ENCODE data around the gene FAM50B. TPM values are rescaled to one million over a fixed set of nuclear protein-coding genes. Genes with fewer than 3 reads are reported as not detected.

Gene FAM50B
- total and polyA plus RNA-seq, 10 of the 15 experiments (the other 5 are each of a cell fraction or from before 2014, with no cell fraction given) = 0.58 to 10.2 (median 5.9) TPM

DNA sequence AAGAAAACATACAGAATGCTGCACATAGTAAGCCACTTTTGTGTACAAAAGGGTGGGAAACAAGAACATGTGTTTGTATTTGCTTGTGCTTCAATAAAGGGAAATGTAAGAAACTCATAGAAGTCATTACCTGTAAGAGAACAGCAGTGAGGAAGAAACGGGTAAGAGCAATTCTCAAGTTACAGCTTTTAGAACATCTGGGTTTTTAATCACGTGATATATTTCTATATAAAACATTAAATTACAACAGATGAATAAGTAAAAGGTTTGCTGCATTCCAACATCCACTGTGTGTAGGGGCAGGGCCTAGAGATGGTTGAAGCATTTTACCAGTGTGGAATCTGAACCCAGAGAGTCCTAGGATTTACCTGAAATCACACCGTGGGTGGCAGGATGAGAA is 36.6 kb upstream of the FAM50B start:
- Histone ChIP-seq H3K9ac (ENCODE audit: control insufficient read depth, insufficient read depth, low read length) (no peak overlapping the region), H3K27ac (ENCODE audit: control insufficient read depth, insufficient read depth) (no peak overlapping the region), H3K27me3 (replicated peaks in 1 of 2; ENCODE audit: control insufficient read depth in 2 of 2, insufficient read depth in 2 of 2, low read length in 1 of 2) (no peaks in the 10 kb centered on the region), H3K9me3 (replicated peaks; ENCODE audit: control insufficient read depth, insufficient read depth, low read length) (no peaks in the 10 kb centered on the region), H3K36me3 (ENCODE audit: control insufficient read depth in 2 of 2, insufficient read depth in 2 of 2, low read length in 1 of 2) (no peaks in the 10 kb centered on the region), H3K79me2 (ENCODE audit: control insufficient read depth, insufficient read depth, low read length) (no peaks in the 10 kb centered on the region), H3K4me3 (no peak overlapping the region), H3K4me1 (ENCODE audit: control insufficient read depth, insufficient read depth, low read length) (peaks cover 8% of the 10 kb centered on the region), H3K4me2 (ENCODE audit: control insufficient read depth, insufficient read depth) (peak overlapping the region; percentile 15; the same call in 1 of the 2 replicates), H4K20me1 (ENCODE audit: control insufficient read depth, insufficient read depth) (no peaks in the 10 kb centered on the region), H2AFZ (ENCODE audit: control insufficient read depth, low read depth, low read length) (no peak overlapping the region)
- RAD21 ChIA-PET (ENCODE audit: unreplicated experiment) = interaction anchor here (1.0 kb wide), 1 partner anchor 67 kb away, joined by 4 read pairs; no protein-coding TSS in a partner anchor
- ATAC-seq (no peak), FAIRE-seq (no peak), DNase-seq (ENCODE audit: low read depth, low spot score) (no peak)
- WGBS (ENCODE audit: insufficient coverage, insufficient replicate concordance, low lambda C conversion rate, missing lambda C conversion rate) = 47% methylated on average over 3 of the region's 3 CpGs
- SMC1A ChIA-PET (ENCODE audit: uncharacterized antibody, unreplicated experiment) = no interaction called here
- intact Hi-C loops (cut with micrococcal nuclease; ENCODE audit: unreplicated experiment) (no loop called here), in situ Hi-C loops (cut with MboI) (no loop called here)
- TF ChIP-seq RAD51 (IDR thresholded peaks at IDR 0.05) (peak; percentile 40; the same call in 1 of the 2 replicates), SP1 (IDR thresholded peaks at IDR 0.05; ENCODE audit: low read depth, low read length) (no peak), POLR2AphosphoS5 (IDR thresholded peaks at IDR 0.05; ENCODE audit: low read length) (no peak)
- POLR2A ChIA-PET = interaction anchor here (0.7 kb wide), 2 partner anchors 10 to 100 kb away, joined by 3 to 5 read pairs; no protein-coding TSS in a partner anchor
- BruUV-seq (replicated peaks) = no TSS peak
- CTCF ChIA-PET = no interaction called here

DNA sequence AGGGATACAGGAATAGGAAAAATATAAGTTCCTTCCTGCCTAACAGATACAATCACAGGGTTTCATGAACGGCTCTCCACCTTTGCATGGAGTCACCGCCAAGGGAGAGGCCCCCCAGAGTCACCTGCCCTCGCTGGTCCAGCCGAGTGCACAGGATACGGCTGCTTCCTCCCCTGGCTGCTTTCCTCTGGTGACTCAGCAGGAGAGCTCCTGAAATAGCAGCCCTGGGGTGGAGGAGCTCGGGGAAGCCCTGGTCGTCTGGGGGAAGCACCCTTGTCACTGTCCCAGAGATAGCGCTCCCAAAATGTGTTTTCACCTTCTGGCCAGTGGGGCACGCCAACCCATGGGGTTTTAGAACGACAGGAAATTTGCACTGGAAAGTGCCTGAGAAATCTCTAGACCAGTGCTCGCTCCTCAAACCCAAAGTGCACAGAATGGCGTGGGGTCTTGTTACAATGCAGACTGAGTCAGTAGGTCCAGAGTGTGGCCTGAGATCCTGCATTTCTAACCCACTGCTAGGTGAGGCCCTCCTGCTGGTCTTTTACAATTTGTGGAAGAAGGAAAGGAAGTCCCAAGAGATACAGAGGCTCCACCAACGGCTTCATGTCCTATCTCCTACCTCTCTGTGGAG is 35.9 kb upstream of the FAM50B start:
- ATAC-seq (peak; percentile 80), FAIRE-seq (no peak), DNase-seq (ENCODE audit: low read depth, low spot score) (no peak)
- Histone ChIP-seq H3K79me2 (ENCODE audit: control insufficient read depth, insufficient read depth, low read length) (no peaks in the 10 kb centered on the region), H3K4me2 (ENCODE audit: control insufficient read depth, insufficient read depth) (peak overlapping the region; percentile 15), H4K20me1 (ENCODE audit: control insufficient read depth, insufficient read depth) (no peaks in the 10 kb centered on the region), H3K27me3 (replicated peaks in 1 of 2; ENCODE audit: control insufficient read depth in 2 of 2, insufficient read depth in 2 of 2, low read length in 1 of 2) (no peaks in the 10 kb centered on the region), H3K4me1 (ENCODE audit: control insufficient read depth, insufficient read depth, low read length) (peaks cover 8% of the 10 kb centered on the region), H3K36me3 (ENCODE audit: control insufficient read depth in 2 of 2, insufficient read depth in 2 of 2, low read length in 1 of 2) (no peaks in the 10 kb centered on the region), H3K9ac (ENCODE audit: control insufficient read depth, insufficient read depth, low read length) (no peak overlapping the region), H3K27ac (ENCODE audit: control insufficient read depth, insufficient read depth) (no peak overlapping the region), H2AFZ (ENCODE audit: control insufficient read depth, low read depth, low read length) (peak overlapping the region; percentile 6; the same call in 1 of the 2 replicates), H3K9me3 (replicated peaks; ENCODE audit: control insufficient read depth, insufficient read depth, low read length) (no peaks in the 10 kb centered on the region), H3K4me3 (no peak overlapping the region; the same call in 1 of the 2 replicates)
- ChIA-PET RAD21 (ENCODE audit: unreplicated experiment) (interaction anchor here (1.0 kb wide), 1 partner anchor 67 kb away, joined by 4 read pairs; no protein-coding TSS in a partner anchor), POLR2A (no interaction called here), CTCF (no interaction called here), SMC1A (ENCODE audit: uncharacterized antibody, unreplicated experiment) (no interaction called here)
- in situ Hi-C loops (cut with MboI) (no loop called here), intact Hi-C loops (cut with micrococcal nuclease; ENCODE audit: unreplicated experiment) (no loop called here)
- no TSS peak for BruUV-seq (replicated peaks)
- WGBS (ENCODE audit: insufficient coverage, insufficient replicate concordance, low lambda C conversion rate, missing lambda C conversion rate) = 4% methylated on average over 13 of the region's 13 CpGs
- TF ChIP-seq IKZF1 (conservative IDR thresholded peaks at IDR 0.05) (0 out of 2 replicates have a peak, but pooled peaks have one; percentile 22), MEF2A (IDR thresholded peaks at IDR 0.05; ENCODE audit: insufficient read depth, low read depth, low read length) (0 out of 2 replicates have a peak, but pooled peaks have one; percentile 46), EED (IDR thresholded peaks at IDR 0.05; ENCODE audit: low read depth) (peak; percentile 77; the same call in 1 of the 2 replicates), RFX5 (IDR thresholded peaks at IDR 0.05; ENCODE audit: low read depth, low read length) (no peak)
- TF ChIP-seq, protein P1, sequence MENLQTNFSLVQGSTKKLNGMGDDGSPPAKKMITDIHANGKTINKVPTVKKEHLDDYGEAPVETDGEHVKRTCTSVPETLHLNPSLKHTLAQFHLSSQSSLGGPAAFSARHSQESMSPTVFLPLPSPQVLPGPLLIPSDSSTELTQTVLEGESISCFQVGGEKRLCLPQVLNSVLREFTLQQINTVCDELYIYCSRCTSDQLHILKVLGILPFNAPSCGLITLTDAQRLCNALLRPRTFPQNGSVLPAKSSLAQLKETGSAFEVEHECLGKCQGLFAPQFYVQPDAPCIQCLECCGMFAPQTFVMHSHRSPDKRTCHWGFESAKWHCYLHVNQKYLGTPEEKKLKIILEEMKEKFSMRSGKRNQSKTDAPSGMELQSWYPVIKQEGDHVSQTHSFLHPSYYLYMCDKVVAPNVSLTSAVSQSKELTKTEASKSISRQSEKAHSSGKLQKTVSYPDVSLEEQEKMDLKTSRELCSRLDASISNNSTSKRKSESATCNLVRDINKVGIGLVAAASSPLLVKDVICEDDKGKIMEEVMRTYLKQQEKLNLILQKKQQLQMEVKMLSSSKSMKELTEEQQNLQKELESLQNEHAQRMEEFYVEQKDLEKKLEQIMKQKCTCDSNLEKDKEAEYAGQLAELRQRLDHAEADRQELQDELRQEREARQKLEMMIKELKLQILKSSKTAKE (IDR thresholded peaks at IDR 0.05; ENCODE audit: low read depth, poor library complexity, severe bottlenecking) = no peak
- TF ChIP-seq, protein P2, sequence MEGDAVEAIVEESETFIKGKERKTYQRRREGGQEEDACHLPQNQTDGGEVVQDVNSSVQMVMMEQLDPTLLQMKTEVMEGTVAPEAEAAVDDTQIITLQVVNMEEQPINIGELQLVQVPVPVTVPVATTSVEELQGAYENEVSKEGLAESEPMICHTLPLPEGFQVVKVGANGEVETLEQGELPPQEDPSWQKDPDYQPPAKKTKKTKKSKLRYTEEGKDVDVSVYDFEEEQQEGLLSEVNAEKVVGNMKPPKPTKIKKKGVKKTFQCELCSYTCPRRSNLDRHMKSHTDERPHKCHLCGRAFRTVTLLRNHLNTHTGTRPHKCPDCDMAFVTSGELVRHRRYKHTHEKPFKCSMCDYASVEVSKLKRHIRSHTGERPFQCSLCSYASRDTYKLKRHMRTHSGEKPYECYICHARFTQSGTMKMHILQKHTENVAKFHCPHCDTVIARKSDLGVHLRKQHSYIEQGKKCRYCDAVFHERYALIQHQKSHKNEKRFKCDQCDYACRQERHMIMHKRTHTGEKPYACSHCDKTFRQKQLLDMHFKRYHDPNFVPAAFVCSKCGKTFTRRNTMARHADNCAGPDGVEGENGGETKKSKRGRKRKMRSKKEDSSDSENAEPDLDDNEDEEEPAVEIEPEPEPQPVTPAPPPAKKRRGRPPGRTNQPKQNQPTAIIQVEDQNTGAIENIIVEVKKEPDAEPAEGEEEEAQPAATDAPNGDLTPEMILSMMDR (IDR thresholded peaks at IDR 0.05 in 2 of 3, conservative IDR thresholded peaks at IDR 0.05 in 1 of 3; ENCODE audit: control insufficient read depth in 2 of 3, extremely low read depth in 1 of 3, insufficient read depth in 1 of 3, low read depth in 3 of 3, low read length in 3 of 3) = peak in 1 of 3 experiments; percentile 15; a peak in 1 of 6 replicates

All from GM12878 (cell line).